ENCODE data around the gene LY6G6F.
"Not testable (repeated sequence)": the region's sequence is repeated elsewhere in the genome, so short reads cannot be mapped to it uniquely, and the experiment has no call there.

Gene LY6G6F

GRCh38 chr6:31702819-31703716 lies 3.6 kb upstream of the LY6G6F start, which contains the start of gene ABHD16A:
Gene ABHD16A, minus strand, starts transcription at chr6:31703324. Its CDS starts 43 bp downstream, at chr6:31703281.
- DNase-seq (ENCODE audit: low spot score) = peak; percentile 99

- no peak for DNase-seq (ENCODE audit: low spot score)
Measured at GRCh38 chr6:31705931-31706330, 735 bp upstream of the LY6G6F start.

GRCh38 chr6:31707701-31708100 lies 1.0 kb downstream of the LY6G6F start:
- DNase-seq (ENCODE audit: low spot score) = no peak

GRCh38 chr6:31708224-31708623 lies 1.6 kb downstream of the LY6G6F start:
- no peak for DNase-seq (ENCODE audit: low spot score)

DNA sequence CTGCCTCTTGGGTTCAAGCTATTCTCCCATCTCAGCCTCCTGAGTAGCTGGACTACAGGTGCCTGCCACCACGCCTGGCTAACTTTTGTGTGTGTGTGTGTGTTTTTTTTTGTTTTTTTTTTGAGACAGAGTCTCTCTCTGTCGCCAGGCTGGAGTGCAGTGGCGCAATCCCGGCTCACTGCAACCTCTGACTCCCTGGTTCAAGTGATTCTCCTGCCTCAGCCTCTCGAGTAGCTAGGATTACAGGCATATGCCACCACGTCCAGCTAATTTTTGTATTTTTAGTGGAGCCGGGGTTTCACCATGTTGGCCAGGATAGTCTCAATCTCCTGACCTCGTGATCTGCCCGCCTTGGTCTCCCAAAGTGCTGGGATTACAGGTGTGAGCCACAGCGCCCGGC lies 2.5 kb downstream of the LY6G6F start:
- DNase-seq (ENCODE audit: low spot score) = not testable (repeated sequence)

- no peak for DNase-seq (ENCODE audit: low spot score)
Measured at GRCh38 chr6:31710523-31711219, 4.0 kb downstream of the LY6G6F start.

DNA sequence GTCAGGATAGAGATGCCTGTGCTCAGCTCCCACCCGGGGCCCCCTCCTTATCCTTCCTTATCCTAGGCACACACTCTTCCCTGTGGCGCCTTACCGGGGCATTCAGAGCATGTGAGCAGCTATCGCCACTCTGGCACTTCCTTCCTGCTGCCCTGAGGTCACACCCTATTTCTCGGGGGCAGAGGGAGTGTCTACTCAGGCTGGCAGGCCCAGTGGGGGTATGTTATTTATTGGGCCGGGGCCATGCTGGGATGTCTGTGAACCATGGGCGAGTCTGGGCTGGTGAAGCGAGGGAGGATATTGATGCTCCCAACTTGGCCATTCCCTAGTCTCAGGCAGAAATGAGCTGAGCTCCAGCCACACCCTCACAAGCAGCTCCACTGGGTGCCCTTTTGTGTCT lies 4.6 kb downstream of the LY6G6F start:
- DNase-seq (ENCODE audit: low spot score) = no peak

GRCh38 chr6:31712296-31712695 lies 5.6 kb downstream of the LY6G6F start:
- DNase-seq (ENCODE audit: low spot score) = no peak

- no peak for DNase-seq (ENCODE audit: low spot score)
Measured at GRCh38 chr6:31713465-31713864, 6.8 kb downstream of the LY6G6F start.

- no peak for DNase-seq (ENCODE audit: low spot score)
Measured at GRCh38 chr6:31713991-31714684, 7.5 kb downstream of the LY6G6F start.

GRCh38 chr6:31715022-31715958 lies 8.6 kb downstream of the LY6G6F start, which contains the start of gene LY6G6D:
Gene LY6G6D, plus strand, starts transcription at chr6:31715348. Its CDS starts 8 bp downstream, at chr6:31715356.
- DNase-seq (ENCODE audit: low spot score) = no peak

DNA sequence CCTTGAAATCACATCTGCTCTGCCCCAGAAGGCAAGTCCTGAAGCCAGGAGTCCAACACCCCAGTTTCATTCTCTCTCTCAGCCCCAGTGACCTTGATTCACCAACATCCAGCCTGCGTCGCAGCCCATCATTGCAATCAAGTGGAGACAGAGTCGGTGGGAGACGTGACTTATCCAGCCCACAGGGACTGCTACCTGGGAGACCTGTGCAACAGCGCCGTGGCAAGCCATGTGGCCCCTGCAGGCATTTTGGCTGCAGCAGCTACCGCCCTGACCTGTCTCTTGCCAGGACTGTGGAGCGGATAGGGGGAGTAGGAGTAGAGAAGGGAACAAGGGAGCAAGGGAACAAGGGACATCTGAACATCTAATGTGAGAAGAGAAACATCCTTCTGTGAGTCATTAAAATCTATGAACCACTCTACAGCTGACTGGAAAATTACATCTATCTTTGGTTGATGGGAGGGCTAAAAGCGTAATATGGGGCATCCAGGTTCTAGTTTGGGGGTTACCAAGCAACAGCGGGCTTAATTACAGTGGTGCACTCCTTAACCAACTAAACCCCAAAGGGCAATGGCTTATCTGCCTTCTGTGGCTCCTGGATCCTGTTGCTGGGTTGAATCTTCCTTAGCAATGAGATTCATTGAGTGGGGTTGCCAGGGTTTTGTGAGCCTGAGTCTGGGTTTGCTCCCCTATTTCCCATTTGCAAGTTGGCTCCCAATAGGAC lies 11.0 kb downstream of the LY6G6F start:
- no peak for DNase-seq (ENCODE audit: low spot score)

- no peak for DNase-seq (ENCODE audit: low spot score)
Measured at GRCh38 chr6:31718265-31718664, 11.6 kb downstream of the LY6G6F start.

DNA sequence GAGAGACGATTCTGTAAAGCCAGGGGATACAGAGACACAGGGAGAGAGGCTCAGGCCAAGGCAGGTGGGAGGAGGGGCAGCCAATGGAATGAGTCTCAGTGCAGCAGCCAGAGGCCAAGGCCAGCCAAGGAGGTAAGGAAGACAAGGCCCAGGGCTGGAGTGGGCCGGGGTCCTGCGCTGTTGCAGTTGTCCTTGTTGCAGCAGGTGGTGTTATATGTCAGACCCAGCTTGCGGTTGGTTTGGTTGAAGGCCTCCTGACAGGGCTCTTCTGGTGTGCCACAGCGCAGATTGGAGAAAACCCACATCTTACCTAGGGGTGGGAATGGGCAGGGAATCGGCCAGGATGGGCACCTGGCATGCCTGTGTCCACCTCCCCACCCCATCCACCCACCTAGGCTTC lies 12.3 kb downstream of the LY6G6F start:
- no peak for DNase-seq (ENCODE audit: low spot score)

DNA sequence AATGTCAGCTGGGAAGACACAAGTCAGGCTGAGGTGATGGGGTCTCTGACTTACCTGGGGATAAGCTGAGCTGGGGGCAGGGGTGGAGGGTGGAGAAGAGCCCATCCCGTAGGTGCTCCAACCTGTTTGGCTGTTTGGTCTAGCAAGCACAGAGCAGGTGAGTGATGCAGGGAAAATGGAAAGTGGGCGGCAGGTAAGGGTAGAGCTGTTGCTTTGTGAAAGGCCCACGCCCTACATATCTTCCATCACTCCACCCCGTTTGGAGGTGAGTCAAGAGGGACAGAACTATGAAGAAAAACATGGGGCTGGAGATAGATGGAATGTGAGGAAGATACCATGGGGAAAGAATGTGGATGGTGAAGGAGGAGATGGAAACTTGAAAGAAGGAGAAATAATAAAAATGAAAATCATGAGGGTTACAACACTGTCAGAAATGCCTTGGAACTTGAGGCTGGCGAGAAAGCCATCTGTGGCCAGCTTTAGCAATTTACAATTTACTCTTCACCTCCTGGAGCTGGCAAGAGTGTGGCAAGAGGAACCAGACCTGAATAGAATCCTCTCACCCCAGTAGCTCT lies 13.6 kb downstream of the LY6G6F start:
- DNase-seq (ENCODE audit: low spot score) = no peak

DNA sequence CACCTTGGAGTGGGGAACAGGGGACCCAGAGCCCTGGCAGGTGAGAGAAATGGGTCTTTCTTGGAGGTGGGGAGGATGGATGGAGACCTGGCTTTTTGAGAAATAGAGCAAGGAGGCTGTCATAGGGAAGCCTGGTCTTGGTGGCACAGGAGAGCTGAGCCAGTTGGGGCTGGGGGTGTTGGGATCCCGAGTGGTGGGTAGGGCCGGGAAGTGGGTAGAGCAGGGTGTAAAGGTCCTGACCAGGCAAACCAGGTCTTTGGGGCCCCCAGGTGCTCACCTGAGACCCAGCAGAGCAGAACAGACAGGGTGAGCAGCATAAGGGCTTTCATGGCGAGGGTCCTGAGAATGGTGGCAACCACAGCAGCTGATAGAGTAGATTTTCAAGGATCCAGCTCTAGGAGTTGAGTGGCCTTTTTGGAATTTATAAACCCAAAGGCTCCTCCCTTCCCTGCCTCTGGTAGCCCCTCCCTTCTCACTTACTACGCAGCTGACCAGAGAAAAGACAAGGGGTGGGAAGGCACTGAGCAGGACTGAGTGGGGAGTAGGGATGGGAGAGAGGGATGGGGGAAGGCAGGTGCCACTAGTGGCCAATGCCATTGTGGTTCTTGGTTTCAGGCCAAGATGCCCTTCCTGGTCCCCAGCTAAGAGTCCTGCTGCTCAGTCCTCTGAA lies 14.8 kb downstream of the LY6G6F start, which contains the start of gene LY6G6C:
TSS of gene LY6G6C (minus strand) at position 396 of the 670 bp plus-strand sequence. CDS start at position 329, 67 bp downstream.
- no peak for DNase-seq (ENCODE audit: low spot score)

- no peak for DNase-seq (ENCODE audit: low spot score)
Measured at GRCh38 chr6:31722173-31722572, 15.5 kb downstream of the LY6G6F start.

DNA sequence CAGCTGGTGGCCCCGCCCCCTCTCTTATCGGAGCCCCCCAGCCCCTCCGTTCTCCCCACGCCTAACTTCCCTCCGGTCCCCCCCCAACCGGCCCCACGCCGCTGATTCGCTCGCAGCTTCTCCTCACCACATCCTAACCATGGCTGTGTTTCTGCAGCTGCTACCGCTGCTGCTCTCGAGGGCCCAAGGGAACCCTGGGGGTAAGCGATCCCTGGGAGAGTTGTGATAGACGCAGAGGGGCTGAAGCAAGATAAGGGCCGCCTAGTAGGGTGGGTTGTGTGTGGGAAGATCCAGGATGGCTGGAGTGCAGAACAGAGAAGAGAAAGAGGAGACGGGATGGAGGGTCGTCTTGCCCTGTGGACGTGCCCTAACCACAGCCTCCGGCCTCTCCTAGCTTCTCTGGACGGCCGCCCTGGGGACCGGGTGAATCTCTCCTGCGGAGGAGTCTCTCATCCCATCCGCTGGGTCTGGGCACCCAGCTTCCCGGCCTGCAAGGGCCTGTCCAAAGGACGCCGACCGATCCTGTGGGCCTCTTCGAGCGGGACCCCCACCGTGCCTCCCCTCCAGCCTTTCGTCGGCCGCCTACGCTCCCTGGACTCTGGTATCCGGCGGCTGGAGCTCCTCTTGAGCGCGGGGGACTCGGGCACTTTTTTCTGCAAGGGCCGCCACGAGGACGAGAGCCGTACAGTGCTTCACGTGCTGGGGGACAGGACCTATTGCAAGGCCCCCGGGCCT lies 16.7 kb downstream of the LY6G6F start, which contains the start of gene MPIG6B:
TSS of gene MPIG6B (plus strand) at position 129 of the 735 bp plus-strand sequence. CDS start at position 140, 11 bp downstream.
- no peak for DNase-seq (ENCODE audit: low spot score)

All from cerebellar cortex (tissue), 1 donor.